ENCODE data around the gene HBA1.

DNA sequence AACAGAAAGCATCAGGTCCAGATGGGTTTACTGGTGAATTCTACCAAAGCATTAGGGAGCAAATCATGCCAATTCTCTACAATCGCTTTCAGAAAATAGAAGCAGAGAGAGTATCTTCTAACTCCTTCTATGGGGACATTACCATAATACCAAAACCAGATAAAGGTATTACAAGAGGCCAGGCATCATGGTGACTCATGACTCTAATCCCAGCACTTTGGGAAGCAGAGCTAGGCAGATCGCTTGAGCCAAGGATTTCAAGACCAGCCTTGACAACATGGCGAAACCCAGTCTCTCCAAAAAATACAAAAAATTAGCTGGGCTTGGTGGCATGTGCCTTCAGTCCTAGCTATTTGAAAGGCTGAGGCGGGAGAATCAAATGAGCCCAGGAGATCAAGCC, 26.8 kb downstream of the HBA1 start:
- no peak for TF ChIP-seq FOXM1 (IDR thresholded peaks at IDR 0.05; ENCODE audit: borderline replicate concordance, low read depth)
- no peak for TF ChIP-seq EP300 (IDR thresholded peaks at IDR 0.05; ENCODE audit: borderline replicate concordance)
- no peak for TF ChIP-seq NFIC (IDR thresholded peaks at IDR 0.05)
- no peak for TF ChIP-seq YY1 (IDR thresholded peaks at IDR 0.05; ENCODE audit: low read depth)
- TF ChIP-seq, protein P1, sequence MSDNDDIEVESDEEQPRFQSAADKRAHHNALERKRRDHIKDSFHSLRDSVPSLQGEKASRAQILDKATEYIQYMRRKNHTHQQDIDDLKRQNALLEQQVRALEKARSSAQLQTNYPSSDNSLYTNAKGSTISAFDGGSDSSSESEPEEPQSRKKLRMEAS (IDR thresholded peaks at IDR 0.05): no peak
- TF ChIP-seq, protein P2, sequence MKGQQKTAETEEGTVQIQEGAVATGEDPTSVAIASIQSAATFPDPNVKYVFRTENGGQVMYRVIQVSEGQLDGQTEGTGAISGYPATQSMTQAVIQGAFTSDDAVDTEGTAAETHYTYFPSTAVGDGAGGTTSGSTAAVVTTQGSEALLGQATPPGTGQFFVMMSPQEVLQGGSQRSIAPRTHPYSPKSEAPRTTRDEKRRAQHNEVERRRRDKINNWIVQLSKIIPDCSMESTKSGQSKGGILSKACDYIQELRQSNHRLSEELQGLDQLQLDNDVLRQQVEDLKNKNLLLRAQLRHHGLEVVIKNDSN (IDR thresholded peaks at IDR 0.05): no peak
